Astrocyte (in vitro differentiated cells and primary cell): Measurements from ENCODE around the gene ARL5A. TPM values are rescaled to one million over a fixed set of nuclear protein-coding genes. Genes with fewer than 3 reads are reported as not detected.

Source experiments
- DNase-seq: peaks from one replicate; pipeline ENCODE4 v3.0.0-alpha.2; 2010; ENCODE audit warnings: low read depth
- FAIRE-seq: peaks from 2 replicates; lab custom pipeline; 2011; peaks lifted over from hg19 to GRCh38; lab: Jason Lieb, UNC
- H2AFZ ChIP-seq: 2 replicates; pipeline ENCODE4 v1.6.0; 2012; ENCODE audit warnings: low read depth, low read length, inconsistent platforms
- H3K27ac ChIP-seq: 2 replicates; pipeline ENCODE4 v1.5.1; 2011; ENCODE audit warnings: low read depth, low read length, inconsistent platforms
- H3K27me3 ChIP-seq: 2 replicates; pipeline ENCODE4 v1.6.0; 2011; ENCODE audit warnings: low read length, inconsistent platforms; ENCODE audit not compliant: insufficient read depth
- H3K36me3 ChIP-seq: 2 replicates; pipeline ENCODE4 v1.5.1; 2011; ENCODE audit warnings: low read length, inconsistent platforms; ENCODE audit not compliant: insufficient read depth
- H3K4me1 ChIP-seq: 2 replicates; pipeline ENCODE4 v1.5.1; 2011; ENCODE audit warnings: low read length, inconsistent platforms; ENCODE audit not compliant: insufficient read depth
- H3K4me2 ChIP-seq: 2 replicates; pipeline ENCODE4 v1.6.0; 2012; ENCODE audit warnings: low read length, inconsistent platforms
- H3K4me3 ChIP-seq: 2 replicates; pipeline ENCODE4 v1.5.1; 2011; ENCODE audit warnings: low read depth, mild to moderate bottlenecking, low read length, inconsistent platforms; ENCODE audit not compliant: insufficient read depth
- H3K79me2 ChIP-seq: 2 replicates; pipeline ENCODE4 v1.6.0; 2012; ENCODE audit warnings: mild to moderate bottlenecking, low read length, inconsistent platforms; ENCODE audit not compliant: insufficient read depth
- H3K9ac ChIP-seq: 2 replicates; pipeline ENCODE4 v1.6.0; 2012; ENCODE audit warnings: mild to moderate bottlenecking, low read length, inconsistent platforms
- H3K9me3 ChIP-seq: 2 replicates; pipeline ENCODE4 v1.5.1; 2012; ENCODE audit warnings: low read depth, mild to moderate bottlenecking, low read length, inconsistent platforms; ENCODE audit not compliant: insufficient read depth
- H4K20me1 ChIP-seq: 2 replicates; pipeline ENCODE4 v1.6.0; 2012; ENCODE audit warnings: low read length, inconsistent platforms; ENCODE audit not compliant: insufficient read depth
- H3K27ac Mint-ChIP-seq: one replicate; pipeline ENCODE4 v1.8.0; 2021; ENCODE audit warnings: mild to moderate bottlenecking, mixed read lengths; ENCODE audit not compliant: unreplicated experiment
- H3K27me3 Mint-ChIP-seq: one replicate; pipeline ENCODE4 v1.8.0; 2021; ENCODE audit warnings: low read depth, mixed read lengths; ENCODE audit not compliant: unreplicated experiment
- H3K36me3 Mint-ChIP-seq: one replicate; pipeline ENCODE4 v1.8.0; 2021; ENCODE audit warnings: low read depth, mixed read lengths; ENCODE audit not compliant: unreplicated experiment
- H3K4me1 Mint-ChIP-seq: one replicate; pipeline ENCODE4 v1.8.0; 2021; ENCODE audit warnings: low read depth, mixed read lengths; ENCODE audit not compliant: unreplicated experiment
- H3K4me3 Mint-ChIP-seq: one replicate; pipeline ENCODE4 v1.8.0; 2021; ENCODE audit warnings: mild to moderate bottlenecking, moderate library complexity, mixed read lengths; ENCODE audit not compliant: unreplicated experiment
- H3K9me3 Mint-ChIP-seq: one replicate; pipeline ENCODE4 v1.8.0; 2021; ENCODE audit warnings: mild to moderate bottlenecking, mixed read lengths; ENCODE audit not compliant: unreplicated experiment
- CTCF ChIP-seq: IDR thresholded peaks from 2 replicates; pipeline ENCODE4 v1.5.1; 2011; ENCODE audit warnings: low read depth, mild to moderate bottlenecking, inconsistent platforms, low read length, moderate library complexity; ENCODE audit not compliant: insufficient read depth
- EZH2 ChIP-seq: IDR thresholded peaks from 2 replicates; pipeline ENCODE4 v1.6.1; 2012; ENCODE audit warnings: mild to moderate bottlenecking, low read length, inconsistent platforms; ENCODE audit not compliant: insufficient read depth
- total RNA-seq: library from RNA; stranded (reverse); gene quantifications from 2 replicates; pipeline ENCODE4 v1.2.1, GENCODE V29; 2021

The ARL5A gene
- total RNA-seq, 1 donor from 2014 or later = 69.7 TPM

GRCh38 chr2:151841047-151841424 is 12.8 kb upstream of the ARL5A start:
- no peak for FAIRE-seq
- Histone ChIP-seq H4K20me1 (no peaks in the 10 kb centered on the region), H3K79me2 (no peaks in the 10 kb centered on the region), H3K4me2 (no peak overlapping the region), H3K4me1 (no peaks in the 10 kb centered on the region), H3K9ac (no peak overlapping the region), H3K36me3 (no peaks in the 10 kb centered on the region), H3K9me3 (no peaks in the 10 kb centered on the region), H3K4me3 (no peak overlapping the region), H2AFZ (no peak overlapping the region), H3K27ac (no peak overlapping the region), H3K27me3 (no peaks in the 10 kb centered on the region)
- Mint-ChIP-seq H3K4me3 (no peak overlapping the region), H3K36me3 (no peaks in the 10 kb centered on the region), H3K27me3 (no peaks in the 10 kb centered on the region), H3K4me1 (peaks cover 13% of the 10 kb centered on the region), H3K9me3 (no peaks in the 10 kb centered on the region), H3K27ac (no peak overlapping the region)
- no peak for TF ChIP-seq EZH2
- no peak for DNase-seq

GRCh38 chr2:151840216-151841046 is 12.2 kb upstream of the ARL5A start:
- Mint-ChIP-seq H3K27me3 (no peaks in the 10 kb centered on the region), H3K27ac (no peak overlapping the region), H3K36me3 (no peaks in the 10 kb centered on the region), H3K4me1 (peaks cover 13% of the 10 kb centered on the region), H3K9me3 (no peaks in the 10 kb centered on the region), H3K4me3 (no peak overlapping the region)
- no peaks in the 10 kb centered on the region for H4K20me1 ChIP-seq
- H3K4me2 ChIP-seq = no peak overlapping the region
- TF ChIP-seq CTCF (no peak), EZH2 (no peak)
- H3K27ac ChIP-seq = no peak overlapping the region
- H3K9me3 ChIP-seq = no peaks in the 10 kb centered on the region
- no peak overlapping the region for H3K9ac ChIP-seq
- H3K27me3 ChIP-seq = no peaks in the 10 kb centered on the region
- no peaks in the 10 kb centered on the region for H3K79me2 ChIP-seq
- no peaks in the 10 kb centered on the region for H3K4me1 ChIP-seq
- FAIRE-seq = peak; percentile 20
- H3K36me3 ChIP-seq = no peaks in the 10 kb centered on the region
- no peak overlapping the region for H3K4me3 ChIP-seq
- no peak overlapping the region for H2AFZ ChIP-seq
- DNase-seq = no peak

- DNase-seq (no peak), FAIRE-seq (no peak)
- Mint-ChIP-seq H3K27me3 (no peaks in the 10 kb centered on the region), H3K27ac (no peak overlapping the region), H3K36me3 (no peaks in the 10 kb centered on the region), H3K4me3 (no peak overlapping the region), H3K4me1 (peaks cover 6% of the 10 kb centered on the region), H3K9me3 (no peaks in the 10 kb centered on the region)
- H3K4me2 ChIP-seq = no peak overlapping the region
- H3K27ac ChIP-seq = no peak overlapping the region
- no peaks in the 10 kb centered on the region for H3K9me3 ChIP-seq
- H3K79me2 ChIP-seq = no peaks in the 10 kb centered on the region
- TF ChIP-seq CTCF = no peak
- TF ChIP-seq EZH2 = no peak
- H3K4me3 ChIP-seq = no peak overlapping the region
- no peaks in the 10 kb centered on the region for H4K20me1 ChIP-seq
- no peaks in the 10 kb centered on the region for H3K27me3 ChIP-seq
- H3K9ac ChIP-seq = no peak overlapping the region
- no peak overlapping the region for H2AFZ ChIP-seq
- no peaks in the 10 kb centered on the region for H3K4me1 ChIP-seq
- no peaks in the 10 kb centered on the region for H3K36me3 ChIP-seq
These were observed 9.7 kb upstream of the ARL5A start for GRCh38 chr2:151837926-151838325.
